Ovary (tissue), 9 donors: ENCODE results near the gene ROBO2. TPM values are rescaled to one million over a fixed set of nuclear protein-coding genes. Genes with fewer than 3 reads are reported as not detected.

ENCODE experiments used
- DNase-seq, 5 donors: peaks; one replicate each; pipeline ENCODE4 v3.0.0-alpha.2; 2019 to 2020
- H3K27ac ChIP-seq, 2 donors: fragments of 200-600 bp; one replicate each; pipeline versions ENCODE4 v1.5.1 to v1.8.0; 2019 to 2022
- H3K27me3 ChIP-seq: fragments of 200-600 bp; one replicate; pipeline ENCODE4 v1.8.0; 2022
- H3K36me3 ChIP-seq: fragments of 200-600 bp; sonication (generic); one replicate; pipeline ENCODE4 v1.5.1; 2019
- H3K4me1 ChIP-seq: one replicate; pipeline ENCODE4 v1.8.1; 2013; ENCODE audit warnings: mild to moderate bottlenecking, moderate library complexity; ENCODE audit not compliant: insufficient read depth
- H3K4me3 ChIP-seq: fragments of 200-600 bp; sonication (generic); one replicate; pipeline ENCODE4 v1.5.1; 2017
- H3K9me3 ChIP-seq, 2 donors: fragments of 200-600 bp in 1 of 2; sonication (generic) in 1 of 2; one replicate each; pipeline versions ENCODE4 v1.5.1 to v1.8.1; 2013 to 2019; ENCODE audit warnings: mild to moderate bottlenecking in 1 of 2, moderate library complexity in 1 of 2
- CTCF ChIP-seq, 3 donors: fragments of 450-650 bp in 2 of 3; fragments of 200-600 bp in 1 of 3; IDR thresholded peaks; one replicate each; pipeline versions ENCODE4 v1.5.1 to v1.8.0; 2016 to 2022; ENCODE audit warnings: antibody characterized with exemption in 3 of 3, mild to moderate bottlenecking in 1 of 3
- EP300 ChIP-seq: sonication (generic); formaldehyde crosslinking; IDR thresholded peaks from one replicate; pipeline ENCODE4 v1.6.1; 2017; ENCODE audit warnings: antibody characterized with exemption
- POLR2A ChIP-seq: fragments of 450-650 bp; IDR thresholded peaks from one replicate; pipeline ENCODE4 v1.6.1; 2017; ENCODE audit warnings: antibody characterized with exemption, mild to moderate bottlenecking, moderate library complexity
- WGBS, 3 donors: extraction: QIAGEN DNeasy Blood & Tissue Kit in 1 of 3; methylation state at CpG; one replicate each; pipeline versions ENCODE4 v1.1.5 to v1.1.7; 2013 to 2017; 5-methylcytosine and 5-hydroxymethylcytosine counted together
- intact Hi-C, 4 donors: fragments of 100-400 bp; cut with DNase I; formaldehyde crosslinking; loops; one replicate each; pipeline versions ENCODE4 v1.11.0 to v1.15.1; 2022 to 2023
- polyA plus RNA-seq, 2 donors: library from polyadenylated mRNA; stranded (reverse); fragments of 200-250 nt in 1 of 2; fragments of 350-450 nt in 1 of 2; fragmentation: Illumina TruSeq in 1 of 2; extraction: RNeasy Lipid Tissue Mini Kit (QIAGEN cat#74804) in 1 of 2; gene quantifications; one replicate each; pipeline ENCODE4 v1.2.3, GENCODE V29; 2013 to 2014
- total RNA-seq, 7 donors: library from RNA; depleted of rRNA in 2 of 7; stranded (reverse); fragments of >200 nt in 2 of 7; fragmentation: NEBNext Ultra II Directional in 3 of 7; extraction: Animal tissue kit (Norgen Biotek cat#: 25700) in 3 of 7; gene quantifications; one replicate each; pipeline versions ENCODE4 v1.1.0 to v1.2.4, GENCODE V29; 2016 to 2023
- donor health status: DM: no; HTN: no; CAD: no; lungs with moderate emphysema.
- donor health status: DM: no; HTN: no; CAD: no.
- donor health status: Bipolar disorder and iron deficiency.
- donor health status: DM: yes; HTN: yes; CAD: no.
- donor health status: DM: no; HTN: no; CAD: no.
- donor health status: DM: yes; HTN: yes; CAD: no.

Gene ROBO2
- total and polyA plus RNA-seq, 9 donors: 3.4 to 14.8 (median 5.6) TPM

GRCh38 chr3:76998555-76998954, 41.3 kb upstream of the ROBO2 start:
- H3K9me3 ChIP-seq: no peaks in the 10 kb centered on the region
- intact Hi-C loops: no loop called here
- no peak for TF ChIP-seq POLR2A
- no peak for TF ChIP-seq EP300
- TF ChIP-seq CTCF (IDR thresholded peaks at IDR 0.05): no peak
- no peak overlapping the region for H3K27ac ChIP-seq
- H3K36me3 ChIP-seq: no peaks in the 10 kb centered on the region
- no peaks in the 10 kb centered on the region for H3K27me3 ChIP-seq
- no peak for DNase-seq
- no peak overlapping the region for H3K4me3 ChIP-seq
- no peaks in the 10 kb centered on the region for H3K4me1 ChIP-seq
- WGBS, 3 donors: 93 to 96% (median 95%) methylated on average over 3 of the region's 3 CpGs

GRCh38 chr3:77001062-77001701, 38.7 kb upstream of the ROBO2 start:
- TF ChIP-seq POLR2A: no peak
- no peak for TF ChIP-seq CTCF (IDR thresholded peaks at IDR 0.05)
- TF ChIP-seq EP300: no peak
- Histone ChIP-seq H3K27ac (no peak overlapping the region), H3K4me1 (no peaks in the 10 kb centered on the region), H3K4me3 (no peak overlapping the region), H3K9me3 (no peaks in the 10 kb centered on the region), H3K27me3 (no peaks in the 10 kb centered on the region), H3K36me3 (no peaks in the 10 kb centered on the region)
- intact Hi-C loops: no loop called here
- DNase-seq: no peak
- 13 to 26% (median 14%) methylated on average over 5 of the region's 5 CpGs for WGBS, 3 donors

- Histone ChIP-seq H3K9me3 (no peaks in the 10 kb centered on the region), H3K27ac (no peak overlapping the region), H3K27me3 (no peaks in the 10 kb centered on the region), H3K4me3 (no peak overlapping the region), H3K36me3 (no peaks in the 10 kb centered on the region), H3K4me1 (no peaks in the 10 kb centered on the region)
- TF ChIP-seq POLR2A: no peak
- no peak for TF ChIP-seq EP300
- no peak for TF ChIP-seq CTCF (IDR thresholded peaks at IDR 0.05)
- DNase-seq: no peak
- 77 to 81% (median 79%) methylated on average over 7 of the region's 7 CpGs for WGBS, 3 donors
- intact Hi-C loops: no loop called here
Observed at GRCh38 chr3:77014226-77014625, 25.7 kb upstream of the ROBO2 start.

- Histone ChIP-seq H3K27me3 (no peaks in the 10 kb centered on the region), H3K36me3 (no peaks in the 10 kb centered on the region), H3K4me3 (no peak overlapping the region), H3K27ac (no peak overlapping the region), H3K9me3 (no peaks in the 10 kb centered on the region), H3K4me1 (no peaks in the 10 kb centered on the region)
- TF ChIP-seq CTCF (IDR thresholded peaks at IDR 0.05) (no peak), EP300 (no peak), POLR2A (no peak)
- intact Hi-C loops: no loop called here
- 51 to 83% (median 83%) methylated on average over 1 of the region's 1 CpG for WGBS, 3 donors
- no peak for DNase-seq
Observed at GRCh38 chr3:77025471-77025870, 14.4 kb upstream of the ROBO2 start.
